Activated effector memory CD4-positive, alpha-beta T cell treated with anti-CD3 and anti-CD28 coated beads, Interleukin-2, amount 50 U/mL, for 16 hours (primary cell): ENCODE data around the gene NDUFAF8.

Experiments used
- DNase-seq: peaks from one replicate; pipeline ENCODE4 v3.0.0-alpha.2; 2020

NDUFAF8 gene

DNA sequence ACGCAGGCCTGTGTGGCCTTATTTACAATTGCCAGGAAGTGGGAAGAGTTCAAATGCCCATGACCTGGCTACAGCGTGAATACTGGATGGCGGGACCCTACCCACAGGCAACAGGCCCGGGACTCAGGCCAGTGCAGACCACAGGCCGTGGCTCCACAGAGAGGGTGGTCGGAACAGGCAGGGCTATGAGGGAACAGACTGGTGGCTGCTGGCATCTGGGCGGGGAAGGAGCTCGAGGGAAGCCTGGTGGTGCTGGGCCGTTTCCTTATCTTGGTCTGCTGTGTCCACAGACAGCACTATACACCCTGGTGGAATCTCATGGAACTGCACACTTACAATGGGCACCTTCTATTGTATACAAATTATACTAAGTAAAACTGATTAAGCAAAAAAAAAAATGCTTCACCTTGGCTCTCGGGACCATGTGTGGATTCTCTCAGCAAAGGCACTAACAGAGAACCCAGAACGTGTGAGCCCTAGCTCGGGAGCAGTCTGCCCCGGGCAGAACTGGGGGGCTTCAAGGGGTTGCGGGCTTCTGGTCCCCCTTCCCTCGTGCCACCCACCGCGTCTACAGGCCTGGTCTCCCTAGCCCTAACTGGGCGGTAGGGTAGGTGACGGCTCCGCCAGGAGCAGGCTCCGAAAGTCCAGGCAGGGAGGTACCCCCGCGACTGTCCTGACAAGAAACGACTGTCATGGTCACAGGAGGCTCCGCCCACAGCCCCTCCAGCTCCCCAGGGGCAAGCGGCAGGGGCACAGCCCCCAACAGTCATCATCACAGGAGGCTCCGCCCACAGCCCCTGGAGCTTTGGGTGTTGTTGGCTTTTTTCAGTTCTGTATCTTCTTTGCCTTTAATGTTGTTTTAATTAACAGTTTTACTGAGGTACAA lies 38.2 kb upstream of the NDUFAF8 start:
- DNase-seq: no peak

DNA sequence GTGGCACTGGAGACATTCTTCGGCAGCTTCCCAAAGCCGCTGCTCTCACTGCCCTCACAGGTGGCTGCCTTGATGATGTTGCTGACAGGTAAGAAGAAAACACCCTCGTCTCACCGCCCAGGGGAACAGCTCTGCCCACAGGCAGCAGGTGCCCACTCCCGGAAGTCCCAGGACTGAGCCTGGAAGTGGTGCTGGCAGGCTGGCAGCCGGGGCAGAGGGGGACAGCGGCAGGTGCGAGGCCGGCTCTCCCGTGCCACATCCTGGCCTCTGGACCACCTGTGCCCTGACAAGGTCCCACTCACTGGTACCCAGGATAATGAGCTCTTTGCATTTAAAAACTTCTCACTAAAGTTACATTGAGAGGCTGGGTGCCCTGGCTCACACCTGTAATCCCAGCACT lies 36.8 kb upstream of the NDUFAF8 start:
- no peak for DNase-seq

GRCh38 chr17:81203136-81203535 lies 36.0 kb upstream of the NDUFAF8 start:
- no peak for DNase-seq

DNA sequence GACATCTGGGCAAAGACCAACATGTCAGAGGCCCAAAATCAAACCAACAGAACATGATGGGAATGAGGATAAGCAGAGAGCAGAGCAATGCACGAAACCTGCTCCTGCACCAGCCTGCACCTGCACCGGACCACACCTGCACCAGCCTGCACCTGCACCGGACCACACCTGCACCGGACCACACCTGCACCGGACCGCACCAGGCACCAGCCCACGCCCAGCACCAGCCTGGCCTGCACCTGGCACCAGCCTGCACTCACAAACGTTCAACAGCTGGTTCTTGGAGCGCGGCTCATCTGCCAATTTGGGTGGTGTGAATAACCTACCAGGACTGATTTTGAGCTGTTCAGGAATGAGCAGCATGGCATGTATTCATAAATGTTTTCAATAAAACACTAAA lies 34.5 kb upstream of the NDUFAF8 start:
- DNase-seq: no peak

- DNase-seq: no peak
These were observed 33.0 kb upstream of the NDUFAF8 start for GRCh38 chr17:81206166-81206565.

DNA sequence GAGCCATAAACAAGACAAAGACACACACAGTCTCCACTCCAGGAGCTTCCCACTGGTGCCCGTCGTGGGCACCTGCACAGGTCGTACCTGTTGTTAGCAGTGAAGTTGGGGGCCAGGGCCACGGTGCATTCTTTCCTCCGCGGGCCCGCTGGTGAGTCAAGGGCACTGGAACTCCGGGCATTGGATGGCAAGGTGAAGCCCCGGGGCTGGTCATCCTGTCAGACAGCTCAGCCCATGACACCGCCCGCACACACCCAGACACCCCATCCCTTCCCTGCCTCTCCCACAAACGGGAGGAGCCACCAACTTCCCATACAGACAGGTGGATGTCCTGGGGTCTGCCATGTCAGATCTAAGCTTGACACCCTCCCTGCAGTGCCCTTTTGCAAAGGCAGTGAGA lies 32.5 kb upstream of the NDUFAF8 start:
- DNase-seq: no peak

- no peak for DNase-seq
These were observed 31.2 kb upstream of the NDUFAF8 start for GRCh38 chr17:81207610-81208581.

DNA sequence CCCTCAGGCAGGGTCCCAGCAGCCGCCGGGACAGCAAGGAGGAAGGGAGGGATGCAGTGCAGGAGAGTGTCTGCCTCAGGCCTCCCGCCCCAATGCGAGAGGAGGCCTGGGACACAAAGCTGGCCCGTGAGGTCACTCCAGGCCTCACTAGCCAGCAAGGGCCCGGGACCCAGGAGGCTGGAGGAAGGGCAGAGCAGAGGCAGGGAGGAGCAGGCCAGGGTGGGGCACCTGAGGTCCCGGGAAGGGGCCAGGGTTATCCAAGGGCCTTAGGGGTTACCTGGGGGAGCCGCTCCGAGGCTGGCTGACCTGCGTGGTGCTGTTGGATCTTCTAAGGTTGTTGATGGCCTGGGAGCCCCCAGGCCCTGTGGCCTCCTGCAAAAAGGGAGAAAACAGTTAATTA lies 30.5 kb upstream of the NDUFAF8 start:
- no peak for DNase-seq

GRCh38 chr17:81209141-81209540 lies 30.0 kb upstream of the NDUFAF8 start:
- DNase-seq: no peak

DNA sequence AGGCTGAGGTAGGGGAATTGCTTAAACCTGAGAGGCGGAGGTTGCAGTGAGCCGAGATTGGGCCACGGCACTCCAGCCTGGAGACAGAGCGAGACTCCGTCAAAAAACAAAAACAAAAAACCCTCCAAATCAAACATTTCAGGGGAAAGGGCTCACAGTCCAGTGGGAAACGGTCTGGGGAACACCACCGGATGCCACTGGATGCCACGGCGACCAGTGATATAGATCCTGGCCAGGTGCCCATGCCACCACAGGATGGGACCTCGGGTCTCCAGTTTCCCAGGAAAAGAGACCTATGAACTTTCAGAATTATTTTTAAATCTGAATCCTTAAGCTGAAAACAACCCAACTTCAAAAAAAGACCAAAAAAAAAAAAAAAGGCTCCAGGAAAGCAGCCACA lies 28.7 kb upstream of the NDUFAF8 start:
- DNase-seq: no peak

DNA sequence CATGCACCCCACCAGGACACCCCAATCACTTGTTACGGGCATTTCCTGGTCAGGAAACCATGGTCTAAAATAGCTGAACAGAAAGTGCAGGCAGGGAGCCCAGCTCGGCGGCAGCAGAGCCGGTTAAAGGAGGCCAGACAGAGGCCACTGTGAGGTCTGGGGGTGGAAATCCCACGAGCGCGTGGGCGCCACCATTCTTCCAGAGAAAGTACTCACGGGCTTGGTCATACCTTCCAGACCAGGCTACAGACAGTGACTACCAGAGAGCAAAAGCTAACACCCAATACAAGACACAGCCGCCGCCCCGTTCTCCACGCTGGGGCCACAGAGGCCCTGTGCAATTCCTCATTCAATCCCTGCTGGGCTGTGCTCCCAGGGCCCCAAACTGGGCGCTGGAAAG lies 28.2 kb upstream of the NDUFAF8 start:
- DNase-seq: no peak

GRCh38 chr17:81212365-81212764 lies 26.8 kb upstream of the NDUFAF8 start:
- DNase-seq: no peak

DNA sequence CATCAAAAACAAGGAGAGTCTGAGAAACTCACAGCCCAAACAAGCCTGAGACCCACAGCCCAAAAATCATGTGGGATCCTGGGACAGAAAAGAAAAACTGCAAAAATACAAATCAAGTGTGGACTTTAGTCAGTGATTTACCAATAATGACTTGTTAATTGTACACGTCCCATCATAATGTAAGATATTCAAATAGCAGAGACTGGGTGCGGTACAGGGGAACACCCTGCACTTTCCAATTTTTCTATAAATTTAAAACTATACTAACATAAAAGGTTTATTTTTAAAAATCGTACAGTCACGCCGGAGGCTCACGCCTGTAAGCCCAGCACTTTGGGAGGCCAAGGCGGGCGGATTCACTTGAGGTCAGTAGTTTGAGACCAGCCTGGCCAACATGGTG lies 25.1 kb upstream of the NDUFAF8 start:
- no peak for DNase-seq

DNA sequence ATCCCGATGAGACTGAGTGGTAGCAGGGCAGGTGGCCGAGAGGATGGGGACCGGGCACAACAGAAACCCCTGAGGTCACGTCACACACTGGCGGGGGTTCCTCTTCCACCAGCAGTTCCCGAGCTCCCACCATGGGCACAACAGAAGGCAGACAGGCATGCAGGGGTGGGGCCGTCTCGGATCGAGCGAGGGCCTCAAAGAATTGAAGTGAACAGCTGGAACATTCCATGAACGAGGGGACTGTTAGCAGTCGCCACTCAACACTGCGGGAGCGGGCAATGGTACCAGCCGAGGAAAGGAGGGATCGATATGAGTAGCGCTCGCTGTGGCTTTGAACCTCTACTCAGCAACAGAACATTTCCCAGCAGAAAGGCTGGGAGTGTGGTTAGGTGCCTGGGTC lies 21.6 kb upstream of the NDUFAF8 start:
- no peak for DNase-seq

DNA sequence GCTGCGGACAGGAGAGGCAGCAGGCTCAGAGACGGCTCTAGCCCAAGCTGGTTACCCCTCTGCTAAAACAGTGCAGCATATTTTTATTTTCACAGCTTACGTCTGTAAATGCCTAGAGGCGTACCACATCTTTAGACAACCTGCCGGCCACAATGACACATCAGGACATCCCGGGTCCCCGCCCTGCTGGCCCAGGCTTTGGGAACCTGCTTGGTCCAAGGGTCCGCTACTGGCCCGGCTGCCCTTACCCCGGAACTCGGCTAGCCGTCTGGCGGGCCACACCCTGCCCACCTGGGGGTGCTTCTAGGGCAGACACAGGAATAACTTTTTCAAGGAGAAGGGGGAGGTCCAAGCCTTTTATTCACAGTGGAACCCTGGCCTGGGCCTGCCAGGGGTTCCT lies 20.7 kb upstream of the NDUFAF8 start:
- no peak for DNase-seq

GRCh38 chr17:81218991-81219390 lies 20.1 kb upstream of the NDUFAF8 start:
- no peak for DNase-seq

- DNase-seq: no peak
These were observed 19.5 kb upstream of the NDUFAF8 start for GRCh38 chr17:81219476-81220180.

DNA sequence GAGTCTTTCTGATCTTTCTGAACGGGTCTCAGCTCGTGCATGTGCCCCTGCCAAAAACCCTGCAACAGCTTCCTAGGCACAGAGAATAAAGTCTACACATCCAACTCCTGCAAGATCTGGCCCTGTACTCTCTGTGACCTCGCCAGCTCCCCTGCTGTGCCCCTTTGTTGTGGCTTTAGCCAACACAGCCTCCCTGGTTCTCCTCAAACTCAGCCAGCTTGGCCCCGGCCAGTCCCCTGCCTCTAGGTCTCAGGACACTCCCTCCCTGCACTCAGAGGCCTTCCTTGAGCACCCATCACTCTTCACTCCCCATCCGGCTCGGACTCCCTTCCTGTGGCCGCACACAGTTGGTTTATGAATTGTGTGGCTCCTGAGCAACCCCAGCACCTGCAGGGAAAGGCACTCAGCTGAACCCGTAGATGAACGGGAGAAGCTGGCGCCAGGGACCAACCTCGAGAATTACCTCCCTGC lies 17.7 kb upstream of the NDUFAF8 start:
- DNase-seq: no peak

GRCh38 chr17:81221842-81222619 lies 17.1 kb upstream of the NDUFAF8 start:
- DNase-seq: no peak

DNA sequence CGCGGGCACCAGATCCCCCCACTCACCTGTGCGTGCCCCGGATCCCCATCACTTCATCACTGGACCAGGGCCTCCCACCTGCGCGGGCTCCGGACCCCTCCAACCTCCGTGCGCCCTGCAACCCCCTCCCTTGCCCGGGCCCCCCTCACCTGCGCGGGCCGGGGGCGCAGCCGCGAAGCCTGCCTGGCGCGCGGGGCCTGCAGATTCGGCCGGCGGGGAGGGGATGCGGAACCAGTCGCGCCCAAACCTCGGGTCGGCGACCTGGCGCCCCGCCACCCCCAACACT lies 16.6 kb upstream of the NDUFAF8 start:
- DNase-seq: no peak

DNA sequence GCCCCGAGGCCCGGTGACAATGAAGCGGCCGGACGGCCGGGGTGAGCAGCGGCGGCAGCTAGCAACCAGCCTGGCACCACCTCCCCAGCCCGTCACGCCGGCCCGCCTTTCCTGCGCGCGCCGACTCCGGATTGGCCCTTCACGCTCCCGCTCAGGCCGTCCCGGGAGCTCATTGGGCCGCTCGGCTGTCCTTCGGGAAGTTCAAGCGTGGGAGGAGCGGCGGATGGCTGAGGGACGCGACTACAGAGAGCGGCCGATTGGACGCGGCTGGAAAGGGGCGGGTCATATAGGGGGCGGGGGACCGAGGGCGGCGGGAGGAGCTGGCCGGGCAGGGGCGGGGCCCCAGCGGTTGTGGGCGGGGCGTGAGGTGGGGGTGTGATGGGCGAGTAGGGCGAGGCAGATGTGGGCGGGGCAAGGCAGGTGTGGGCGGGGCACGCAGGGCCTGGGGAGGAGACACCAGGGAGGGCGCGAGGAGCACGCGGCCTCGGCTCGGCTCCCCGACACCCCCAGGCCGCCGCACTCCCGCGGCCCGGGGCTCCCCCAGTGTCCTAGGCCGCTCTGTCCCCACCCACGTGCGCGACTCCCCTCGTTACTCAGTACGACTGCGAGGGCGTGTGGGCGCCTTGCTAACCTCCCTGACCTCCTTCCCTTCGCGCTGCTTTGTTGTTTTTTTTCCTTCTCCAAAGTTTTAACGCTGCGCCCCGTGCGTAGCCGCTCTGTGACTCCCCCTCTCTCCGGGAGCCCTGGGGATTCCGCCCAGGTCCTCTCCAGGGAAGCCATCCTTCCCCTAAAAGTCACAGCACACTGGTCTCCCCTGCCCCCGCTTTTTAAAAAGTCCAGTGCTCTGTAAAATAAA lies 16.0 kb upstream of the NDUFAF8 start, which contains the start of gene CEP131:
CEP131 (minus strand) TSS at position 60 of the 856 bp plus-strand sequence. CDS start 2,909 bp downstream, outside the sequence.
- peak; percentile 100 for DNase-seq
